Fibroblast of peridontal ligament (primary cell): ENCODE data around the gene NMRAL1.
A peak's percentile ranks its signal among the peaks of the same experiment; 100 is the strongest.

Source experiments
- DNase-seq: peaks from one replicate; pipeline ENCODE4 v3.0.0-alpha.2; 2010; ENCODE audit errors: extremely low read depth

NMRAL1 gene

DNA sequence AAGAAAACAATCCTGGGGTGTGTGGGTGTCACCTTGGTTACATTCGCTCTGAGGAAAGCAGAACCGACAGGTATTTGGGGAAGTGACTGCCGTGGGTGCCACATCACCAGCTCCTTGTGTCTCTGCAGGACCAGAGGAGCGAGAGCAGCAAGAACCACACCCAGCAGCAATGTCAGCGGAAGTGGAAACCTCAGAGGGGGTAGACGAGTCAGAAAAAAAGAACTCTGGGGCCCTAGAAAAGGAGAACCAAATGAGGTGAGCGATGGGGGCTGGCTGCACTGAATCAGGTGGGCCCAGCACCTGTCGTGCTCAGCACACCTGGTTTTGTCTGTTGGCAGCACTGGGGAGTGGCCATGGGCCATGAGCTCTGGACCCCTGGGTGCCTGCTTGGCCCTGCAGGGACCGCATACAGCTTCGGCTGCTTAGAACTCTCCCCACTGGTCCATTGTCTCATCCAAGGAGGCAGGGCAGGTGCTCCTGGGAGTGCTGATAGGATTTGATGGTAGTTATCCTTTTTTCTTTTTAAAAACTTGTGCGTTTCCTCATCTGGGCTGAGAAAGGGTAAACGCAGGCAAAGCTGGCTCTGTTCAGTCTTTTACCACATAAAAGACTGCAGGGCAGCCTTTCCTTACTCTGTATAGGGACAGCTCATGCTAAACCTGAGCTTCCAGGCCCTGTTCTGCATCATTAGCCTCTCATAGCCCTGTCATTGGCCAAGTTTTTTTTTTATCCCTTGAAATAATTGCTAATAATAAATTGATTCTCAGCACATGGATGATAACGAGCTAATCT, 31.1 kb upstream of the NMRAL1 start:
- DNase-seq = no peak

DNA sequence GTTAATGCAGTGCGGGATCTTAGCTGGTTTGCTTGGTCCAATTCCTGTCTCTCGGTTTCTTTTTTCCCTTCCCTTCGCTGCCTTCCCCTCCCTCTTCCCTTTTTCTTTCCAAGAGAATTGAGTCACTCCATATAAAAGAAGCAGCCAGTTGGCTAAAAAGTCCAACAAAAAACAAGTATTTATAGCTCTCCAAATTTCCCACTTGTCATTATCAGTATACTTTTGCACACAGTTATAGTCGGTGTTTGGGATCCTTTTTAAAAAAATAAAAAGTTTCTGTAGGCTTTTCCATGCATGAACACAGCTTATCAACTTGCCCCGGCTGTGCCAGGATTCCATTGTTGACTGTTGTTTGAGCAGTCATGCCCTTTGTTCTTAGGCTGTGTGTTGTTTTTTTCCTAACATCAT, 26.6 kb upstream of the NMRAL1 start:
- DNase-seq = peak; percentile 71

DNA sequence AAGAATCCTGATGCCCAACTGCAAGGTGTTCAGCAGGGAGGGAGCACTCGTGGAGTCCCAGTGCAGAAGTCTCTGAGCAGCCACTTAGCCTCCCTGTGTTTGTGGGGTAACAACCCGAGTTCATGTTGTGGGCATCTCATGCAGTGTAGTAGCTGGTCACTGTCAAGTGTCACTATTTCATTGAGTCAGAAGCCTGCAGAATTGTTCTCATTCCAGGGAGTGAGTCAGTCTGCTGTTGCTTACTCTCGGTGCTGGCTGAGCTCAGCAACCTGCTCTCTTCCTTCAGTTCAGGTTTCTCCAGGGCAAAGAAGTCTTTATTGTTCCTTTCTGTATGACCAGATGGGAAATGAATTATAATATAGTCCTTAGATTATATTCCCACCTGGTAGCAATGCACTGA, 25.8 kb upstream of the NMRAL1 start:
- DNase-seq = peak; percentile 67

DNA sequence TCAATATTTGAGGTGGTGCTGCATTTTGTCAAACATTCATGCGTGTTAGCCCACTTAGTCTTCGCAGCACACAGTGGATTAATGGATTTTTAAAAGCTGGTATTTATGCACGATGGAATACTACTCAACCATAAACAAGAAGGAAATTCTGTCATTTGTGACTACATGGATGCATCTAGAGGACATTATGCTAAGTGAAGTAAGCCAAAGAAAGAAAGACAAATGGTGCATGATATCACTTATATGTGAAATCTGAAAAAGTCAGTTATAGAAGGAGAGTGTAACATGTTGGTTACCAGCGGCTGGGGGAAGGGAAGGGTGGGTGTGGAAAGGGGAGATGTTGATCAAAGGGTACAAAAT, 24.8 kb upstream of the NMRAL1 start:
- DNase-seq = no peak

DNA sequence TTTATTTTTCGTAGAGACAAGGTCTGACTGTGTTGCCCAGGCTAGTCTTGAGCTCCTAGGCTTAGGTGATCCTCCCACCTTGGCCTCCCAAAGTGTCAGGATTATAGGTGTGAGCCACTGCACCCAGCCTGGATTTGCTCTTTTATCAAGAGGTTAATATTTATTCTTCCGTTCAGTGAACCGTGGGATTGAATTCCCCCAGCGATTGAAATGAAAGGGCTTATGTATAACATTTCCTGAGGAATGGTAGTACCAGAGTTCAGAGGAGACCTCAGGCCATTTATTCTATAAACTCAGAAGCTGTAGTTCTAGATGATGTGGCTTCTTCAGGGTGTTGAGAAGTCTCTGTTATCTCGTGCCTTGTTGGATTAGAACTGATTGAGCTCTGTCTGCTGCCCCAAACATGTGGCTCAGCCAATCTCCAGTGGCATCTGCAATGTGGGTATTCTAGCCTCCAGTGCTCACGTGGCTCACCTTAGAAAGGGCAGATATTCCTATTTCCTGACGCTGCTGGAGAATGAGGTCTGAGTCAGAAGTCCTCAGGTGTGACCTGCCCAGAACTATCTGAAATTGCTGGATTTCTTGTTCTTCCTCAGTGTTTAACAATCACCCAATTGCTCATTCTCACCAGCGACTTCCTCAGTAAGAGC, 24.2 kb upstream of the NMRAL1 start:
- no peak for DNase-seq

DNA sequence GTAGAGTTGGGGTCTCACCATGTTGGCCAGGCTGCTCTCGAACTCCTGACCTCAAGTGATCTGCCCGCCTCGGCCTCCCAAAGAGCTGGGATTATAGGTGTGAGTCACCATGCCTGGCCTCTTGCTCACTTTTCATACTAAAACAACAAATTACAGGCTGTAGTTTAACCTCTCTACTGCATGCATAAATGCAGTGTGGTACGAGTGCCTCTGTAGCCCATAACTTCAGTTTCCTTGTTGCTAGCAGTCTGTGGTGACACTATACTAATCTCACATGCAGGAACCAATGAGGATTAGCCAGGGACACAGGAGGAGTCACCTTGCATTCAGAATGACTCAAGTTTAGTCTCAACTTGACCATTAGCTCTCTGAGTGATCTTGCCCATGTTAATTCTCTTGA, 21.9 kb upstream of the NMRAL1 start:
- DNase-seq = peak; percentile 55

DNA sequence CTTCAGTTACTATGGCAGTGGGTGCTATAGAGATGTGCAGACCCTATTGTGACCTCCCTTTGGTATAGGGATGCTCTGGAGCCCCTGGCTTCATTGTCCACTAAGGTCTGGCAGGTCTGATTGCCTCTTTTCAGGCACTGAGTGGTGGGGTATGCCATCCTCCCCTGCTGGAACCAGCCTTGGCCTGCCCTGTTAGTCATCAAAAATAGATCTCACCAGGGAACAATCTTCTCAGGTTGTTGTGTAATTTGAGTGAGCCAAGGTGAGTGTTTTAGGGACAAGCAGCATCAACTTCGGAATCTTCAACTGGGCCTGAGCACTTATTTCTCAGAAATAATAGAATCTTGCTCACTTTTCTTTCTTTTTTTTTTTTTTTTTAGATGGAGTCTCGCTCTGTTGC, 21.3 kb upstream of the NMRAL1 start:
- DNase-seq = no peak

DNA sequence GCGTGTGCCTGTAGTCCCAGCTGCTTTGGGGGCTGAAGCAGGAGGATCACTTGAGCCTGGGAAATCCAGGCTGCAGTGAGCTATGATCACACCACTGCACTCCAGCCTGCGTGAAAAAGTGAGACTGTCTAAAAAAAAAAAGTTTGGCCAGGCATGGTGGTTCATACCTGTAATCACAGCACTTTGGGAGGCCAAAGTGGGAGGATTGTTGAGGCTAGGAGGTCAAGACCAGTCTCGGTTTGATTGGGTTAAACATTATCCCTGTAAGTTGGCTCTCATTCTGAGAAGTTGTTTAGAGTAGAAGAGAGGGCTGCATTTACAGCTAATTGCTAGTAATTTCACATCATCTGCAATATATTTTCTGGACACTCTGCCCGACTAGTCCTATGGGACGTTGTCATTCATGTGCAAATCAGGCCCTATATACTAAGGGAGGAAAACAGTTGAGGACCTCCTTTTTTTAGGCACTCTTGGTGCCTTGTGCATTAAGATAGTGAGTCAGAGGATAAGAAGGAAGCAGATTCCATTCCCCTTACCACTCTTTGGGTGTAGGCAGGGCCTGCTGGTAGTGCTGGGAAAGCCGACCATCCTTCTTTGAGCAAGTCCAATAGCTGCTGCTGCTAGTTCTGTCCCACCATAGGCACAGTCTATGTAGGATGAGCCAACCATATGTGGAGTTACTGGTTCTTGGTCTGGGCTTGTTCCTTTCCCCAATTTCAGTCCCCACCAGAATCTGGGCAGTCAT, 20.5 kb upstream of the NMRAL1 start:
- DNase-seq = peak; percentile 75

DNA sequence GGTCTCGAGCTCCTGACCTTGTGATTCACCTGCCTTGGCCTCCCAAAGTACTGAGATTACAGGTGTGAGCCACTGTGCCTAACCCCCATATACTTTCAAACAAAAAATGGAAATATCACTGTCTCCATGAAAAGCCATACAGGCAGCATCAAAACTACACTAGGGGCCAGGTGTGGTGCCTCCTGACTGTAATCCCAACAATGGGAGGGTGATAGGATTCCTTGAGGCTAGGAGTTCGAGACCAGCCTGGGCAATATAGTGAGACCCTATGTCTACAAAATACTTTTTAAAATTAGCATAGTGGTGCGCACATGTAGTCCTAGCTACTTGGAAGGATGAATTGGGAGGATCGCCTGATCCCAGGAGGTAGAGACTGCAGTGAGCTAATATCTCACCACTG, 17.5 kb upstream of the NMRAL1 start:
- no peak for DNase-seq

DNA sequence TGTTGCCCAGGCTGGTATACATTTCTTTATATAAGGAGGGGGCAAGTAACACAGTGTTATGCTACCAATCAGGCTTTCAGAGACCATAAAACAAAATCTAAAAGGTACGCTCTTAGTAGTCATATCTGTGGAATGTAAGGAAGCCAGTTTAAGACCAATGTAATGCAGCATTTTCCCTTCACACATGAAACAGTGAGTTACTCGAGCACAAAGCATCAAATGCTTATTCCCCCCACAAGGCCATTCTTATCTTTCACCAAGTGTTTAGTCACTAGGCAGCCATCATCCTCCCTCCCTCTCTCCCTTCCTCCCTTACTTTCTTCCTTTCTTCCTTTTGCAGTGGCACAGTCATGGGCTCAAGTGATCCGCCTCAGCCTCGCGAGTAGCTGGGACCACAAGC, 14.6 kb upstream of the NMRAL1 start:
- DNase-seq = peak; percentile 63

DNA sequence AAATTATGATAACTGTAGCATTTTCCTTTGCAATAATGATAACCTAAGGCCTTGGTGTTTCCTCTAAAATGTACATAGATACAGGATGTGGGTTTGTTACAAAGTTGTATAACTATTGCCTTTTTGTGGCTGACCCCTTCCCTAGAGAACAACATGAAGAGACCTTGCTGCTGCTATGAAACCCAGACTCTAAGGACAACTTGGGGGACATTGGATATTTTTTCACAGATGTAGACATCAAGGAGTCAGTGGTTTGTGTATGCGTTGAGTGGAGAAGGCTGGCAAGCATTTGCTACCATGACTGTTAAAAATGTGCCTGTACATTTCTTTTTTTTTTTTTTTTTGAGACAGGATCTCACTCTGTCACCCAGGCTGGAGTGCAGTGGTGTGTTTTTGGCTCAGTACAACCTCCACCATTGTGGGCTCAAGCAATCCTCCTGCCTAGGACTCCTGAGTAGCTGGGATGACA, 14.1 kb upstream of the NMRAL1 start:
- DNase-seq = no peak

DNA sequence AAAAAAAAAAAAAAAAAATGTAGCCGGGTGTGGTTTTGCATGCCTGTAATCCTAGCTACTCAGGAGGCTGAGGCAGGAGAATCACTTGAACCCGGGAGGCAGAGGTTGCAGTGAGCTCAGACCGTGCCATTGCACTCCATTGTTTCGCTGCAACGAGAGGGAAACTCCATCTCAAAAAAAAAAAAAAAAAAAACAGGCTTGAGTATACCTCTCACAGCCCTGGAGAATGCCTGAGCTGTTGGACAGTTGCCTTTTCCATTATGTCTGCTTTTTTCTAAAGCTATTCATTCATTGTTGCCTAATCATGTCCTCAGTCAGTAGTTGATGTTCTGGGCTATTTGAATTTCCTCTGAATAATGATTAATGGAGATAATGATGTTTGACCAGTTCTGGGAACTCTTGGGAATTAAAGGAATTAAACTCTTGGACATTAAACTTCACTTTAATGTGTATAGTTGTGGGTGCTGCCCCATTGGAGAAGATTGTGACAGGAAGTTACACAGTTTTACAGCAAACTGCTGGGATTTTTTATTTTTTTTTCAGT, 13.6 kb upstream of the NMRAL1 start:
- DNase-seq = peak; percentile 51

DNA sequence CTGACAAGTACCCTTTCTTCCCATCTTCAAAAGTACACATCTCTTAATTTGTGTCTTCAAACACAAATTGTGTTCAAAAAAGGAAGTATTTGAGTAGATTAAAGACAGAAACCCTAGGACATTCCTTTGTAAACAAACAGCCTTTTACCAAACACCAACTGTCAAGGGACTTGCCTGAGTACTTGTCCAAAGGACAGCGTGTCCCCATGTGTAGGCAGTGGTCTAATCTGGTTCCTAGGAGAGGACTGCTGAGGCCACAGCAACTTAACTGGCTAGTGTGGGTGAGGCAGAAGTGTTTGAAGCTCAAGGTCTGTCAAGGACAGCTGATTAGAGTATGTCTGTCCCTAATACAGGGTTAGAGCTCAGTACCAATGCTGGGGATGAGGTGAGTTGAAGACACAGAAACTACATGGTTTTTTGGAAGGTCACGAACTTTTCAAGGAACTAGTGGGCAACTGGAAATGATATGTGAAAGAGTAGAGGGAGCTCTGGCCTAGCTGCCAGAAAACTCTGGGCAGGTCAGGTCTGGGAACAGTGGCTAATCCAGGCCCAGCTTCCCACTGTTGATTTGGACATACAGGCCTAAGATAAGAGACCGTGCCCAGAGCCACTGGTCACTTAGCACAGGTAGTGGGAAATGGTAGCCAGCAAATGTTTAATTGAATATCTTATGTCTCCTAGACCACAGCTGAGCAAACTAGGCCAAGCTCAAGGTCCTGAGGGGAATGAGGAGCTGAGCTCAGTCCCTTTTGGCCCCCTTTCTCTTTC, 11.9 kb upstream of the NMRAL1 start:
- DNase-seq = no peak

DNA sequence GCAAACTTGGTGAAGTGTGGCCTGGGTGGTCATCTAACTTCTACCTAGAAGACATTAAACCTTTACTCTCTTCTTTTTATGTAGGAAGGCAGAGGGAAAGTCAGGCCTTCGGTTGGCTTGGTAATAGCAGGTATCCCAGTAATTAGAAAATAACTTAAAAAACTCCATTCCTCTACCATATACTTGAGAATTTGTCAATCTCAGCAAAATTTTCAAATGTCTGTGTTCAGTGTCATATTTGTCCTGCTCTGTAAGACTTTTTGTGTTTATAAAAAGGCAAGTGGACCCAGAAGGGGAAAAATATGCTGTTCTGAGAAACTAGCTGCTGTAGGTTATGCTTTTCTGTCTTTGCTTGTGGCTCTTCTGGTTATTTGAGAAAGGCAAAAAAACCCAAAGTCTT, 7.5 kb upstream of the NMRAL1 start:
- no peak for DNase-seq

DNA sequence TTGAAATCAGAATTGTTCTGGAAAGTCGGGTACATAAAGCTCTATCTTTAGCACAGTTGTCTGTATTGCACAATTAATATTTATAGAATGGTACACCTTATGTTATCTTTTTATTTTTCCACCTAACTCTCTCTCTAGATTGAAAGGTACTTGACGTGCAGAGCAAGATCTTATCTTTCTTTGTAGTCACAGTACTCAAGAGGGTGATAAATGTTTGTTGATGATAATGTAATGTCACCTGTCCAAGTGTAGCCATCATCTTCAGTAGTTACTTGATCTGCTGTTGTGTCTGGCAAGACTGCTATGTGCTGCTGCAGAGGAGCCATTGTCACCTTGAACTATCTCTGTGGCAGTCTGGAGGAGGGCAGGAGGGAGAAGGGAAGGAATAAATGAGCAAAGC, 7.1 kb upstream of the NMRAL1 start:
- no peak for DNase-seq

DNA sequence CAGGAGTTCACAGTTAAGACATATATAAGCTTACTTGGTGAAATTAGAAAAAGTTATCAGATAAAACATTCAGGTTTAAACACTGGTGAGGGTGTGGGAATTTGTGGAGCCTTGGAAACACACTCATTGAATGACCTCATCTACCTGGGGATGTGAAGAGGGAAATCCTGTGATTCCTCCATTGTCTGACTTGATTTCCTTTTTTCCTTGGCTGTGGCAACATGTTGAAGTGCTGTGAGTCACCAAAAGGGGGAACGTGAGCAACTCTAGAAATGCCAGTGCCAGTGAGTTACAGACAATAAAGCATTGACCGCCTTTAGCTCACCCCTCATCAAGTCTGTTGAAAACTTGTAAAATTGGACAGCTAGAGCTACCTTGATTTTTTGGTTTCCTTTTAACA, 3.5 kb upstream of the NMRAL1 start:
- DNase-seq = peak; percentile 47

DNA sequence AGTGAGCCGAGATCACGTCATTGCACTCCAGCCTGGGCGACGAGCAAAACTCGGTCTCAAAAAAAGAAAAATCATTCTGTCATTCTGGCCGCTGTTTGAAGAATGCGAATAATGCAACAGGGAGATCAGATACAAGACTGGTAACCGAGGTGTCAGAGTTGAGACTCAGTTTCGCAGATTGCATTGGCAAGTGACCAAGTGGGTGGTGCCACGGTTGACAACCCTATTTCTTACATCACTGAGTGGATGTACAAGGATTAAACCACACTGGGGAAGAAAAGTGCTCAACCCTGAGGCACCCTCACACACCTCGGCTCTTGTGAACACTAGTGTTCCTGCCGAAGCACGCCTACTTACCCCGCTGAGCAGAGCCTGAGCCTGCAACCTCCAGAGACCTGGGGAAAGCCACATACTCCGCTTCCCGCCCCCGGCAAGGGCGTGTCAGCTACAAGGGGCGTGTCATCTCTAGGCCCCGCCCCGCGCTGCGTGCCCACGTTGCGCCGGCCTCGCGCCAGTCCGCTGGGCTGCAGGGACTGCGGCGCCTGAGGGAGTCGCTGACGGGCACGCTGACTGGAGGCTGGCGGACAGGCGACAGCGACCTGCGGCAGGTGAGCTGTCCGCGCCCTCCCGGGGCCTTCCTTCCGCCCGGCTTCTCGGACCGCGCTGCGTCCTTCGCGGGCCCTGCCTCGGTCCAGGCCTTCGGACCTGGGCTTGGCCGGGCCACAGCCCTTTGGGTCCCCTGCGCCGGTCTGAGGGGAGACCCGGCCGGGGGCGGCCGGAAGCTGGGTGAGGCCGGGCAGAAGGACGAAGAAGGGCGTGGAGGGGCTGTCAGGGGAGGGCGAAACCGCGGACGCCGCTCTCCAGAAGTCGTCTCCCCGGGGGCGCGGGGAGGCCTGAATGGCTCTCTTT, 1.7 kb upstream of the NMRAL1 start, which contains the start of gene HMOX2:
Gene HMOX2 (plus strand): TSS at position 519 of the 909 bp plus-strand sequence. CDS start 29,127 bp downstream, outside the sequence.
- DNase-seq = peak; percentile 83

DNA sequence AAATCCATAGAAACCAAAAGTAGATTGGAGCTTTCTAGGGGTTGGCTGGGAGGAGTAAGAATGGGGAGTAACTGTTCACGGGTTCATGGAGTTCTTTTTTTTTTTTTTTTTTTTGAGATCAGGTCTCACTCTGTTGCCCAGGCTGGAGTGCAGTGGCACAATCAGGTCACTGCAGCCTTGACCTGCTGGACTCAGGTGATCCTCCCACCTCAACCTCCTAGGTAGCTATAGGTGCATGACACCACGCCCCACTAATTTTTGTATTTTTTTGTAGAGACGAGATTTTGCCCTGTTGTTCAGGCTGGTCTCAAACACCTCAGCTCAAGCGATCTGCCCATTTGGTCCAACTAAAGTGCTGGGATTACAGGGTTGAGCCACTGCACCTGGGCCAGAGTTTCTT, 1.5 kb downstream of the NMRAL1 start:
- DNase-seq = no peak

DNA sequence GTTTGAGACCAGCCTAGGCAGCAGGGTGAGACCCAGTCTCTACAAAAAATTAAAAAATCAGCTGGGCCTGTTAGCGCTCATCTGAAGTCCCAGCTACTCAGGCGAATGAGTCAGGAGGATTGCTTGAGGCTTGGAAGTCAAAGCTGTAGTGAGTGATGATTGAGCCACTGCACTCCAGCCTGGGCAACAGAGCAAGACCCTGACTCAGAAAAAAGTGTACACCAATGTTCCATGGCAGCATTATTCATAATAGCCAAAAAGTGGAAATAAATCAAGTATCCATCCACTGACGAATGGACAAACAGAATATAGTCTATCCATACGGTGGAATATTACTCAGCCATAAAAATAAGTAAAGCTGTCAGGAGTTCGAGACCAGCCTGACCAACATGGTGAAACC, 2.6 kb downstream of the NMRAL1 start:
- DNase-seq = no peak

DNA sequence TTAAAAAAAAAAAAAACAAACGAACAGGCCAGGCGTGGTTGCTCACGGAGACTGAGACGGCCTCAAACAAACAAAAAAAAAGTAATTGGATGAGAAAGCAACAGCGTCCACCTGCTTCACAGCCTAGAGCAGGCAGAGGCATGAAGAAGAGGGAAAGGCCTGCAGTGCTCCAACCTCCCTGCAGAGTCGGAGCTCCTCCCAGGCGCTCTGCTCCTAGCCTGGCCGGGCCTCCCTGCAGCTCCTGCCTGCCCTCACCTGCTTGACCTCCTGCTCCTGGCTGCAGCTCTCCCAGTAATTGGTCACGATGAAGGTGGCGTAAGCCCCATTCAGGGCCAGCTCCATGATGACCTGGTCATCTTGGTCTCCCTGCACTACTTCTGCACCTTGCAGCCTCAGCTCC, 5.5 kb downstream of the NMRAL1 start:
- no peak for DNase-seq

DNA sequence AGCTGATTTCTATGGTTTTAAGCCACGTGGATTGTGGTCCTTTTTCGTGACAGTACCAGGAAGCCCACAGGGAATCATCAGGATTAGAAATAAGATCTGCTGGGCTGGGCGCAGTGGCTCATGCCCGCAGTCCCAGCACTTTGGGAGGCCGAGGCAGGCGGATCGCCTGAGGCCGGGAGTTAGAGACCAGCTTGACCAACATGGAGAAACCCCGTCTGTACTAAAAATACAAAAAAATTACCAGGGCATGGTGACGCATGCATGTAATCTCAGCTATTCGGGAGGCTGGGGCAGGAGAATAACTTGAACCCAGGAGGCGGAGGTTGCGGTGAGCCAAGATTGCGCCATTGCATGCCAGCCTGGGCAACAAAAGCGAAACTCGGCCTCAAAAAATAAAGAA, 6.5 kb downstream of the NMRAL1 start:
- no peak for DNase-seq
